GM12874 (cell line): ENCODE results near the gene CAP1.

Experiments used
- TF ChIP-seq, protein P1 (sequence below): IDR thresholded peaks from 2 replicates; pipeline ENCODE4 v1.5.1; 2011; ENCODE audit warnings: low read depth, mild to moderate bottlenecking, control low read depth, low read length, moderate library complexity; ENCODE audit not compliant: insufficient read depth

Gene CAP1

GRCh38 chr1:40059960-40060750, 19.6 kb downstream of the CAP1 start:
- TF ChIP-seq, protein P1, sequence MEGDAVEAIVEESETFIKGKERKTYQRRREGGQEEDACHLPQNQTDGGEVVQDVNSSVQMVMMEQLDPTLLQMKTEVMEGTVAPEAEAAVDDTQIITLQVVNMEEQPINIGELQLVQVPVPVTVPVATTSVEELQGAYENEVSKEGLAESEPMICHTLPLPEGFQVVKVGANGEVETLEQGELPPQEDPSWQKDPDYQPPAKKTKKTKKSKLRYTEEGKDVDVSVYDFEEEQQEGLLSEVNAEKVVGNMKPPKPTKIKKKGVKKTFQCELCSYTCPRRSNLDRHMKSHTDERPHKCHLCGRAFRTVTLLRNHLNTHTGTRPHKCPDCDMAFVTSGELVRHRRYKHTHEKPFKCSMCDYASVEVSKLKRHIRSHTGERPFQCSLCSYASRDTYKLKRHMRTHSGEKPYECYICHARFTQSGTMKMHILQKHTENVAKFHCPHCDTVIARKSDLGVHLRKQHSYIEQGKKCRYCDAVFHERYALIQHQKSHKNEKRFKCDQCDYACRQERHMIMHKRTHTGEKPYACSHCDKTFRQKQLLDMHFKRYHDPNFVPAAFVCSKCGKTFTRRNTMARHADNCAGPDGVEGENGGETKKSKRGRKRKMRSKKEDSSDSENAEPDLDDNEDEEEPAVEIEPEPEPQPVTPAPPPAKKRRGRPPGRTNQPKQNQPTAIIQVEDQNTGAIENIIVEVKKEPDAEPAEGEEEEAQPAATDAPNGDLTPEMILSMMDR: no peak

DNA sequence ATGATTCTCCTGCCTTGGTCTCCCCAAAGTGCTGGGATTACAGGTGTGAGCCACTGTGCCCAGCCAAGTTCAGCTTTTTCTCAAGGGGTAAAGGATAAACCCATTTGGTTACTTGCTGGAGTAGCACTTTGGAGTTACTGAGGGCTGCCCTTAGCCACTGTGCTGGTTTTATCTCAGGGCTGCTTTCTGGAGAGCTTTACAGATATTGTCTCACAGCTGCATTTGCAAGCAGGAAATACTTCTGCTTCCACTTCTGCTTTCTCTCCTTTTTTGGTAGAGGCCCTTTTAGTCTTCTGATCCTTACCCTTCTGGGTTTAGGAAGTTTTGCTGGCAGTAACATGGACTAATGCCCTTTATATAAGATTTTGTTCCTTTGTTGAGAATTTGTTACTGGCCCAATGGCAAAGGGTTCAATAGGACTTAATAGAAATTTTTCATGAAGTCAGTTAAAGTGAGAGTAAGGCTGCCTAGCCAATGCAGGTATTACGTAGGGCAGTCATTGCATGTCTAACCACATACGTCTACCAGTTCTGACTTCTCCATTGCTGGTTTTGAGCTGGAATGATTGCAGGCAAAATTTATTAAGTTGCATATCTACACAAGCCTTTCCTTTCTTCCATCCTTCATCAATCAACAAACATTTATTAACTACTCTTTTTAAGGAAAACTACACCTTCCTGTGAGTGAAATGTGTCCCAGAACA, 24.4 kb downstream of the CAP1 start:
- TF ChIP-seq, protein P1: no peak

DNA sequence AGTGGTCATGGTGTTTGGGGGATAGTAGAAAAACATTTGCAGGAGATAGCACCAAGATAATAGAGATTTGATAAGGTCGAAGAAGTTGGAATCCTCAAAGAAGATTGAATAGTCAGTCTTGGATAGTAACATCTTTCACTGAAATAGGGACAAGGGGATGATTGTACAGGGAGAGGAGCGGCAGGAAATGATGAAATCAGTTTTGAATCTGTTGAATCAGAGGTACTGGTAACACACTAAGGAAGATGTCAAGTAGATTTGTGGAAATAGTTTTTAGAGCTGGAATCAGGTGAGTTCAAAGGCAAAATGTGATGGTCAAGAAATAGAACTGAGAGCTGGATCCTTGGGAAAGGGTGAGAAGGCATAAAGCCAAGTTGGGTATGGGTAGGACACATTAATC, 26.5 kb downstream of the CAP1 start:
- TF ChIP-seq, protein P1: no peak

- TF ChIP-seq, protein P1: no peak
Measured at GRCh38 chr1:40067851-40068250, 27.3 kb downstream of the CAP1 start.

GRCh38 chr1:40072142-40072541, 31.6 kb downstream of the CAP1 start:
- TF ChIP-seq, protein P1: no peak

DNA sequence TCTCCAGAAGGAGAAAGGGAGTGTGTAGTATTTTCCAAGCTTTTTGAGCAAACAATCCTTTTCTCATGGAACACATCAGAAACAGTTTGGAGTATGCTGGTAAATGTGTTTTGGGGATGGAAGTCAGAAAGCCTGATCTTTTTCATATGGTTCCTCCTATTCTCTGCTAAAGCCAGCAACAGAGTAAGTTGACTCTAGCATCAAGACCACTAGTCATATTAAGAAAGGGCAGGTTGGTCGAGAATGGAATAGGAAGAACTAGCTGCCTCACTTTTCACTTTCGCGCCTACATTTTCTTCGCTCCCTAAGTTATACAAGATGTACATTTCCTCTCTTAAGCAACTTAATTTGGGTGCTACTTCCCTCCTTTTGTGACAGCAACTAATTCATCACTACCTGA, 32.5 kb downstream of the CAP1 start:
- TF ChIP-seq, protein P1: no peak

GRCh38 chr1:40075266-40075665, 34.7 kb downstream of the CAP1 start:
- TF ChIP-seq, protein P1: no peak
